Right renal cortex interstitium (tissue), 3 donors: ENCODE results near the gene SLC39A13. TPM values are rescaled to one million over a fixed set of nuclear protein-coding genes. Genes with fewer than 3 reads are reported as not detected.

Experiments used
- DNase-seq, 3 donors: peaks; one replicate each; pipeline ENCODE4 v3.0.0-alpha.2; 2013; ENCODE audit warnings: low read depth in 3 of 3, low spot score in 2 of 3
- polyA plus RNA-seq, 3 donors: library from polyadenylated mRNA; unstranded; fragments of 120-200 nt; gene quantifications; one replicate each; pipeline ENCODE4 v1.2.1, GENCODE V29; 2013; ENCODE audit not compliant: insufficient read length in 3 of 3

The SLC39A13 gene
- polyA plus RNA-seq, 3 donors, result 37.3 to 45.0 (median 39.8) TPM

DNA sequence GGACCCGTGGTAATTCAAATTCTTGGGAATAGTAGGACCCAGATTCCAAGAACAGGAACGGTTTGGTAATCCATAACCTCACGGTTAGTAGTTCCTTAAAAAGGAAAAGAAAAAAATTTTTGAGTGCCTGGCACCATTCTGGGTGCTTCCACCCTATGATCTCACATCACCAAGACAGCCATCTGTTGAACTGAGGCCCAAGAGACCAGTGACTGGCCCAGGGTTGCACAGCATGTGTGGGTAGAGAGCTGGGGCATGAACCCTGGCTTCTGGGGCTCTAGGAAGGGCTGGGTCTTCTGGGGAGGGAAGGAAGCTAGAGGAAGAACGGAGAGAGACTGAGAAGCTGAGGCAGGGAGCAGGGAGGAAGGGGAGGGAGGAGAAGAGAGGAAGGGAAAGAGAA is 25.3 kb upstream of the SLC39A13 start:
- no peak for DNase-seq

- no peak for DNase-seq
These were observed 23.9 kb upstream of the SLC39A13 start for GRCh38 chr11:47384498-47384897.

- DNase-seq, result no peak
These were observed 20.3 kb upstream of the SLC39A13 start for GRCh38 chr11:47387944-47388696.

DNA sequence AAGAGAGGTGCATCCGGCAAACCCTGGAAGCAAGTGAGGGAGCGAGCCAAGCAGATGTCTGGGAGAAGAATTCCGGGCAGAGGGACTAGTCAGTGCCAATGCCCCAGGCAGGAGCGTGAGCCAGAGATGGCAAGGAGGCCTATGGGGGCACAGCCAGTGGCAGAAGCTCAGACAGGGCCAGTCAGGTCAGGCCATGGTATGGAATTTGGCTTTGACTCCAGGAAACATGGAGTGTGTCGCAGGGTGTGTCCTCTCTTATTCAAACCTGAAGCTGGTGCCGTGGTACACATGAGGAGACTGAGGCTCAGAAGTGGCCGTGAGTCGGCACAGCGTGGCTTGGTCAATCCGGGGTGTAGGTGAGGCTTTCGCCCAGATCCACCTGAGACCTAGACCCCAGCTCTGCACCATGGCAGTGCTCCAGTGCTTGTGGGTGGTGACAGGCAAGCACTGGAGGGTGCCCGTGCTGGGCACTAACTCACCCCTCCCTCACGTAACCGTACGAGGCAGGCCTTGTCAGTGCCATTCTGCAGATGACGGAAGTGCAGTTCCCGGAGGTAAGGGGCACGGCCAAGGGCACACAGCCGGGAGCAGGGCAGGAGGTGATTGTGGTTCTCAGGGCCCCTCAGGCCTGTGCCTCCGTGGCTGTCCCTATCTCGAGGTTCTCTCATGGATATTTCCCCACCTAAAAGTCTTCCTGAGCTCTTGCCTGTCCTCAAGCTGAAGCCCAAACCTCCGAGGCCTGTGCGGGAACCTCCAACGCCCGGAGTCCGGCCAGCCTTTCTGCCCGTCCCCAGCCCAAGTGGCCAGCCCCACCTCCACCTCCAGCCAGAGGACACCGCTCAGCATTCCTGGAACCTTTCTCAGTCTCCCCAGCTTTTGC is 19.5 kb upstream of the SLC39A13 start:
- DNase-seq, result no peak

DNA sequence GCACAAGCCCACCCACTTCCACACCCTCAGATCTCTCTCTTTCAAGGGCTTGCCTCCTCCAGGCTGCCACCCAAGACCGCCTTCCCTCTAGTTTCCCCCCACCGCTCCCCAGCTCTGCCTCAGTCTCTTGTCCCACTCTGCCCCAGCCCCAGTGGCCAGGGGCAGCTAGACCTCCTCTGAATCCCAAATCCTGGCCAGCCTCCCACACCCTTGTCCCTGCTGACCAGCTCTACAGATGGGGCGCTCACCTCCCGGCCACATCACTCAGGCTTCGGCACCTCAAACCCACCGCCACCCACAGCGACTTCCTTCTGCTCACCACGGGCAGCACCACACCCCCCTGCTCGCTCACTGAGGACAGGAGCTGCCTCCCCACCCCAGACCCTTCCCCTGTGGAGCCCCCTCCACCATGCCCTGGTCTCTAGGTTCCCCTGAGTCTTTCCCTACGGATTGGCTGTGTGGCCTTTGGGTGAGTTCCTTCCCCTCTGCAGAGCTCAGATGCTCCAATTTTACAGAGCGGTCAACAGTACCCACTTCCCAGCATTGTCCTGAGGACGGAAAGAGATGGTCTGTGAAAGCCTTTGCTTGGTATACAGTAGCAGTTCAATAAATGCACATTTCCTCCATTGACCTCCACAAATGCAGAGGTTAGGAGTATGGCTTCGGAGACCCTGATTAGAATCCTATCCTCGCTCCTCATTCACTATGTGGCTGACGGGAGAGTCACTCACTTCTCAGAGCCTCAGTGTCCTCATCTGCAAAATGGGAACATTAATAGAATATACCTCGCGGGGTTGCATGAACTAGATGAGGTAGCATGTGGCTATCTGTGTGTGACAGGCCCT is 18.6 kb upstream of the SLC39A13 start:
- no peak for DNase-seq

GRCh38 chr11:47390422-47390760 is 18.0 kb upstream of the SLC39A13 start:
- no peak for DNase-seq

- DNase-seq, result no peak
These were observed 17.3 kb upstream of the SLC39A13 start for GRCh38 chr11:47391077-47391583.

DNA sequence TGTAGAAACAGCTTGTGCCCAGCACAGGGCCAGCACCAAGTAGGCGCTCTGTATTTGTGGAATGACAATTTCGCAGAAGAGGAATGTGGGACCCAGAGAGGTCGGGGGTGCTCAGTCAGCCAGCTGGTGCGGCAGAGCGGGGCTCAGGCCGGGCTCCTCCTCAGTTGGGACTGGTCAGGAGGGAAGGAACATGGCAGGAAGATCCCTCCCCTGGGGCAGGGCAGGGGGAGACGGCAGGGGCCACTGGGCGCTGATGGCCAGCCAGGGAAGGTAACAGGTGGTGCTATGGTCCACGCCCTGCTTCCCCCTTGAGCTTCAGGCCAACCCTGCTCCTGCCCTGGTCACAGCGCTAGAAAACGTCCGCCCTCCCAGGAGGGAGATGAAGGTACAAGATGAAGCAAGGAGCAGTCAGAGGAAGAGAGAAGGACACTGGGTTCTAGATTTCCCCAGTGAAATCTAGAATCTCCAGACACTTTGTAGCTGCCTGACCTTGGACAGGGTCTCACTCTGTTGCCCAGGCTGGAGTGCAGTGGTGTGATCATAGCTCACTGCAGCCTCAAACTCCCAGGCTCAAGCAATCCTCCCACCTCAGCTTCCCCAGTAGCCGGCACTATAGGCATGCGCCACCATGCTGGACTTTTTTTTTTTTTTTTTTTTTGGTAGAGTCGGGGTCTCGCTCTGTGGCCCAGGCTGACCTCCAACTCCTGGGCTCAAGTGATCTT is 16.5 kb upstream of the SLC39A13 start:
- no peak for DNase-seq

GRCh38 chr11:47392546-47393162 is 15.7 kb upstream of the SLC39A13 start:
- no peak for DNase-seq

DNA sequence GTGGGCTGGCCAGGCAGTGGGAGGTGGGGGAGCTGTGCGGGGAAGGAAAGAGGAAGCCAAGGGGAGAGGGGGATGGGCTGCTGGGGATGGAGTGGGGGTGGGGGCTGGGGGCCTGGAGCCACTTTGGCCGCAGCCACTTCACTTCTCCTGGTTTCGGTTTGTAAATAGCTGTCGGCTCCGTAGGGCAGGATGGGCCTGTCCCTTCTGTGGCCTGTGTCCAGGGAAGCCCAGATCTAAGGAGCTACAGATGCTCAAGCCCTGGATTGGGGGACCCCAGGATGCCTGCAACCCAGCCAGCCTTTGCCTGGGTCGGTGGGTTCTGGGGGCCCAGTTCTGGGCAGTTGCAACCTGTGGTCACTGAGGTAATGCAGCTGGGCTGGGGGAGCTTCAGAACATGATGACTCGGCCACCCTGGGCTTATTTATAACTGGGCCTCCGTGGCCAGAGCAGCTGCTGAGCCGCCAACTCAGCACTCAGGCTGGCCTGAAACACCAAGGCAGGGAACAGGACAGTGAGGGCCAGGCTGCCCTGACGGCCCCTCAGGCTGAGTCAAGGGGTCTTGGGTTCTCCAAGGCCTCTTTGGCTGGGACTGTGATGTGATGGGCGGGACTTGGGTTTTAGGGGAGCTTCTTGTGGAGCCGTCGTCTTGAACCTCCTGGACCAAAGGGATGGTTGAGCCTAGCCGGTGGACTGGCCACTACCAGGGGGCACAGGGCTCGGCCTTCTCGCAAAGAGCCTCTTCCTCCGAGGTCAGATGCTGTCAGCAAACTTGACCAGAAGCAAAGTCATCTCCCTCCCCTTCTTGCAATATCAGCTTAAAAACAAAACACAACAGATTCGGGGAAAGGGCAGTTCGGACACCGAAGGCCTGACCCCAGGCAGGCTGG is 15.0 kb upstream of the SLC39A13 start:
- no peak for DNase-seq

GRCh38 chr11:47394050-47394321 is 14.4 kb upstream of the SLC39A13 start:
- DNase-seq, result no peak

DNA sequence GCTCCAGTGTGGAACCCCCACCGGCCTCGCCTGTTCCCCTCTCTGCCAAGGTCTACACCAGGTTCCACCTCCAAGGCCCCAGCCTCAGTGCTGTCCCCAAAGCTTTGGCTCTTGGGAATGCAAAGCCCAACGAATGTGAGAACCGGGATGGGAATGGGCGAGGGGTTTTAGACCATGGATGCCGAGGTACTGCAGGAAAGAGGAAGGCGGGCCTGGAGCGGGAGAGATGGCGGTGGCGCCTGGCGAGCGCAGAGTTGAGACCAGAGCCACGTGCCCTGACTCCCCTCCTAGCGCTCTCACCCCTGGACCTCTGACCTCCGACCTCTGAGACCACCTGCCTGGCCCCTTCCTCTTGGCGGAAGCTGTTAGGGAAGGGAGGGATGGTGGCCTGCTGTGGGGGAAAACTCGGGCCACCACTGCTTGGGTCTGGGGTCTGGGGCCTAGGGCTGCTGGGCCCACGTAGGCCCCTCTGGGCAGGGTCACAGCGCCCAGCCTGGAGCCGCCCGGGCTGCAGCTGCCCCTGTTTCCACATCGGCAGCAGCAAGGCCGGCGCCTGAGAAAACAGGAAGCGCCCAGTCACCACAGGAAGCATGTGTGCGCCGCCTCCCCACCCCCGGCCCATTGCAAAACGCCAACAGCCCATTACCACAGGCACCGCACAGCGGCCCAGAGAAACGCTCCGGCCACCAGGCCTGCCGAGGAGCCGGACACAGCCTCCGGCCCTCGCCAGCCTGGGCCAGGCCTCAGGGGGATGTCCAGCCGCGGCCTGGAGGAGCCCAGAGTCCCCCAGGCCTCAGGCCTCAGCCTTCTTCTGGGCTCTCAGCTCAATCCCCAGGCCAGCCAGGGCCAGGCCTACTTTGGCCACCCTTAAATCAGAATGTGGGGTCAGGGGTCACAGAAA is 13.8 kb upstream of the SLC39A13 start:
- no peak for DNase-seq

- no peak for DNase-seq
These were observed 13.0 kb upstream of the SLC39A13 start for GRCh38 chr11:47395223-47396048.

DNA sequence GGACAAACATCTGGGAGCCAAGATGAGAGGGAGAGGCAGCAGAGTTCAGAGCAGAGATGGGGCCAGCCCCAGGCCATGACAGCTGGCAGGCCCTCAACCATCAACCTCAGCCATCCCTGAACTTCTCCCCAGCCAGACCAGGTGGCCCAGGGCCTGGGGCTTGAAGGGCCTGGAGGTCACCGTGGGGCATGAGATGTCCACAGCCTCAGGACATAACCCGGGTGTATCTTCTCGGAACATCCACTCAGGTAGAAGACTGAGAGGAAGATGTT is 12.4 kb upstream of the SLC39A13 start:
- DNase-seq, result no peak

GRCh38 chr11:47398011-47398410 is 10.4 kb upstream of the SLC39A13 start:
- no peak for DNase-seq

GRCh38 chr11:47398551-47398950 is 9.8 kb upstream of the SLC39A13 start:
- DNase-seq, result no peak
